Pons (tissue), 1 donor: ENCODE data around the gene APOD.

Experiments used
- DNase-seq: peaks from one replicate; pipeline ENCODE4 v3.0.0-alpha.2; 2016; ENCODE audit warnings: low spot score

Gene APOD

DNA sequence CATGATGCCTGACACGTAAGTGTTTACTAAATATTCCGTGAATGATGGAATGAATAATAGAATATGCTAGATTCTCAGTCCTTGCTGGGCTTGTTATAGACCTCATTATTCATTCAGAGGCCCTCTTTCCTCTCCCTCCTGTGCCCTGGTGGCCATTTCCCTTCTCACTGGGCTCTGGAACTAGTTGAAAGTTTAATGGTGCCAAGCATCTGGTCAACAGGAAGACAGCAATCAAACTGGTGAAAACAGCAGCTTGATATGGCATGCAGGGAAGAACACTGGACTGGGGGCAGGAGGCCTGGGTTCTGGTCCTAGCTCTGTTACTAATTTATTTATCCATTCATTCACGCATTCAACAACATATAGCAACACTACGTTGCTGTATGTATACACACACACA lies 3.7 kb upstream of the APOD start:
- no peak for DNase-seq

DNA sequence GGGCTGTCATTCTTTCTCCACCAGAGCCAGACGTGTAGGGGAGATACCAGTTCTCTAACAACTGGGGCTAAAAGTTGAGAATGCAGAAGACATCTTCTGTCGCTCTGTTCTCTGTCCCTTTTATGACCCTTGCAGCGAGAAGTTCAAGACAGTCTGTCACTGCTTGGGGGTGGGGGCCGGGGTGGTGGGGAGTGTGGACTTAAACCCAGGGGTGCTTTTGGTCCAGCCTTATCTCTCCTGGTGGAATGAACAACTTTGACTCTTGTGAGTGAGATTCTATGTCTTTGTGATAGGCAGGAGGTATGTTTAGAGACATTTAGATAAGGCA lies 767 bp upstream of the APOD start:
- no peak for DNase-seq

DNA sequence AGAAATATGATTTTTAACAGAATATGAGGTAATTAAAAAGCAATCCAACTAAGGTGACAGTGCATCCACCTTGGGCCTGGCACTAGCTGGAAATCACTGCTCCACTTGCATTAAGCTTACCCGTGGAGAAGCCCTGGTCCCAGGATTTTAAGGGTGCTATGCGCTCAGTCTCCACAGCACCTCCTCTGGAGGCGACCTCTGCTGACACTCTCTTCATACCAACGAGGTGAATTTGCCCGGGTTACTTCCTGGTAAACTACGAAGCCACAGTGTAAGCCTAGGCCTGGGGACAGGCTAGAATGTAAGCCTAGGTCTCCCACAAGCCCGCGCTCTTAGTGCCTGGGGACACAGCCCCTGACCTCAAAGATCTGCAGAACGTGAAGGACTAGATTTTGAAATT lies 793 bp downstream of the APOD start:
- peak; percentile 64 for DNase-seq

DNA sequence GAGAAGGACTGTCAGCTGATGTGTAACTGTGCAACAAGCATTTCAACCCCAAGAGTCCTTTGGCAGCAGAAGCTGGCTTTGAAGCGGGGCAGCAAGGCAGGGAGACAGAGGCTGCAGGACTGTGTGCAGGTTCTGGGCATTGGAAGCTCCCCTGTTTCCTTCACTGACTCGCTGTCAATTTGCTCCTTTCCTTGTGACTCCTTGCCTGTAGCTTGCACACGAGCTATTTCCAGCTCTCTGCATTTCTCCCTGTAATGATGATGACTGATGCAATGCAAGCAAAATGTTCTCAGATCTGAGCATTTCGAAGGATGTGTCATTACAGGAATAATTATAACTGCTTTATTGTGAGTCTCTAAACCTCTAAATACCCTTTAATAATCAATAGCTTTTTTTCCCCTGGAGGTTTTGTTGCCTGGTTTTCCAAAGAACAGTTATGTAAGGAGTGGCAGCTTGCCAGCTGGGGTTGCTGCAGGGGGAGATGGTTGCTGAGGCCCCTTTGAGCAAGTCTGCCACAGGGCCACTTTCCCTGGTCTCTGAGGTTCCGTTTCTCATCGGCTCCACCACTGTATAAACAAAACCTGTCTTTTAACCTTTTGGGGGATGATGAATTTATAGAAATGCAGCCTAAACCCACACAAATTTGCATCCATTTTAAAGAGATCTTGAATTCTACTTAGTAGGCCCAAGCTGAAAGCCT lies 2.8 kb downstream of the APOD start:
- DNase-seq, result peak; percentile 61

DNA sequence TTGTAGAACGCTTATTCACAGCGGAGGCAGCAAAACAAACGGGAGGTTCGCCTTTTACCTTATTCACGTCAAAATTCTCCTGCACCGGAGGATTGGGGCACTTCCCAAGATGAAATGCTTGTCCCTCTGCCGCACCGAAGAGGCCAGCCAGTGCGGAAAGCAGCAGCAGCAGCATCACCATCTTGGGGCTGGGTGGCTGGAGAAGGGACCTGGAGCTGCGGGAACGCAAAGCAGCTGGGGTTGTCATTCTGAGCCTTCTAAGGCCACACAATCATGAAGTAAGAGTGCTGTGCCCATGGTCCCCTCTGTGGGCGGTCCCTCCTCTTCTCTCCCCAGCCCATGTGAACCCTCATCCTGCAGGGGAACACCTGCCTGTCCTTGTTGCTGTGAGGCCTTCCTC lies 4.5 kb downstream of the APOD start:
- DNase-seq, result no peak

DNA sequence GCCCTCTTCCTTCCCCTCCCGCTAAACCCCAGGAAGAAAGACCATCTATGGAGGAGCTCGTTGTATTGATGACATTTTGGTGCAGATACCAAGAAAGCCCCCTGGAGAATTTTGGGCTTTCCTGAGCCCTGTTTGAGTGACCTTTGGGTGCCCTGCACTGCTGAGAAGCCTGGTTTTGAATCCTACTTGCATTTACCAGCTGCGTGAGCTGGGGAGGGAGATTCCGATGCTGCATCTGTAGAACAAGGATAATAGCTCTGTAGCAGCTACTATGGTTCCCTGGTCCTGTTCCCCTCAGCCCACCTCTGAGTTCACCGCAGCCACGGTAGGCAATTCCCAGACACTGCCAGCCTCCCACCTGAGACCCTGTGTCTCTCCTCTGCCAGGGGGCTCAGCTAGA lies 5.2 kb downstream of the APOD start:
- DNase-seq, result no peak

DNA sequence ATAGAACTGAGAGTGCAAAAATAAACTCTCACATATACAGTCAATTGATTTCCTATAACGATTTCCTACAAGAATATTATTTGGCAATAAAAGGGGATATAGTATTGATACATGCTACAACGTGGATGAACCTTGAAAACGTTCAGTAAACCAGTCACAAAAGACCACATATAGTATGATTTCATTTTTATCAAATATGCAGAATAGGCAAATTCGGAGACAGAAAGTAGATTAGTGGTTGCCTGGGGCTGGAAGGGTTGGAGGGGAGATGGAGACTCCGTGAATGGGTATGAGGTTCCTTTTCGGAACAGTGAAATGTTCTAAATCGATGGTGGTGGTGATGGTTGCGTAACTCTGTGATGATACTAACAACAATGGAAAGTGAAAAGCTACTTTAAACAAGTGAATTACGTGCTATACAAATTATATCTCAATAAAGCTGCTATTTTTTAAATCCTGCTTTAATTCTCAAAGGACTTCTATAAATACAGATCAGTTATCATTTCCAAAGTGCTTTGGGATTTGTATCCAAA lies 6.0 kb downstream of the APOD start:
- no peak for DNase-seq

DNA sequence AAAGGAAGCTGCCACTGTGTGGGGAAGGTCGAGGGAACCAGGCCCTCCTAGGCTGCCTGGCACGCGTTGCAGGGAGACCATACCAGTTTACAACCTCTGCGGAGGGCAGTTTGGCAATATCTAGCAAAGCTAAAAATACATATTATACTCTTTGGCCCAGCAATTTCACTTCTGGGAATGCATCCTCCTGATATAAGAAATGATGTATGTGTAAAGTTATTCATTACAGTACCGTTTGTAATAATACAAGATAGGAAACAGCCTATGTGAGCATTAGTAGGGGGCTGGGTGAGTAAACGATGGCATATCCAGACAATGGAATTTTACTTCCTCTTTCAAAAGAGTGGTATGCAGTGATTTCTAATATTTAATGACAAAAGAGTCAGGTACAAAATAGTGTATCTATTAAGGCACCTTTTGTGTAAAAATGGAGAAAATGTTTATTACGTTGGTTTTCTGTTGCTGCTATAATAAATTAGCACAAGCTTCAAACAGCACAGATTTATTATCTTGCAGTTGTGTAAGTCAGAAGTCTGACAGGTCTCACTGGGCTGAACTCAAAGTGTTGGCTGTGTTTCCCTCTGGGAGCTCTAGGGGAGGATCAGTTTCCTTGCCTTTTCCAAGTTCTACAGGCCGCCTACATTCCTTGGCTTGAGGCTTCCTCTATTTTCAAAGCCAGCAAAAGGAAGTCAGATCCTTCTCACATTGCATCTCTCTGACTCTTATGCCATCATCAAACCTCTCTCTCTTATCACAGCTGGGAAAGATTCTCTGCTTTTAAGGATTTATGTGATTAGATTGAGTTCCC lies 9.0 kb downstream of the APOD start:
- no peak for DNase-seq

DNA sequence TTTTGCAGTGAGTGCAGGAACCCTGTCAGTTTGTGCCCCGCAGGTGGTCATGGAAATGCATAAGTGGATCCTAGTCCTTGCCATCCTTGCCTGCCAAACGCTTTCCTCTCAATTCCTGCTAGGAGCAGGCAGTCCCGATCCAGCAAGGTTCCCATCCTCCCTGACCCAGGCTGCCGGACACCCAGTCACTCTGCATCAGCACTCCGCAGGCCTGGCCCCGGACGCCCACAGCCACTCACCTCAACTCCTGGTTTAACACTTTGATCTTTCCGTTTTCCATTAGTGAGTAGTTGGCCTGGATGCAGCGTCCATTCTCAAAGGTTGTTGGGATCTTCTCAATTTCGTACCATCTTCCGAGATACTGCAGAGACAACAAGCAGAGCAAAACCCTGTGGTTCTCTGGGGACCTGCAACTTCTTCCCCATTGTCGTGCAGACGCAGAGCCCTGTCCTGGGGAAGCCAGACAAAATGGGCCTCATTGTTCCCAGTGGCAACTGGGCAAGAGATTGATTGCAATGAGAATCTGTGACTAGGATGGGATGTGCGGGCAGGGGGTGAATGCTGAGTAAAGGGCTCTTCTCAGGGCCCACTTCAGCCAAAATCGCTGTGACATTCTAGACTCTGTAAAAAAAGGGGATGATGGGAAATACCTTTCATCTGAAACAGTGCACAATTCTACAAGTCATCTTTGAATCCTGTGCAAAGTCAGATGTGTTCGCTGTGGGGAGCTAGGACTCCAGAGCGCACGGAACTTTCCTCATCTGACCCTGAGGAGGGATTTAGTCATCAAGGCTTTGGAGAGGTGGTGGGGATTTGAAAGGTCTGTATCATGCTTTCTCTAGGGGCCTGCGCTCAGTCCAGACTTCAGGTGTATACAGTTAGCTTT lies 9.9 kb downstream of the APOD start:
- DNase-seq, result peak; percentile 52

DNA sequence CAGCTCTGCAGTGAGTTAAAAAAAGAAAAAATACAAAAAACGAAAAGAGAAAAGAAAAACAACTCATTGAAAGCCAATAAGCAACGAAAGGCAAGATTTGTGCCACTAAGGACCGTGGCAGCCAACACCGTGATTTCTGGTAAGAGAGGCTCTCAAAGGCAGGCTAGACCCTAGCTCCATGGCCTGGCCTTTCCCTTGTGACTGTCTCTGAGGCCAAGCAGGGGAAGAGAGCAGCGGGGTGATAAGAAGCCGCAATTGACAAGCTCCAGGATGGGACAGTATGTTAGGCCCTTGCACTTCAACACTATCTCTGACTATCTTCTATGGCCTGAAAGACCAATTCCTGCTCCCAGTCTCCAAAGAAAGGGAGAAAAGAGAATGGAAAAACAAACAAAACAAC lies 12.4 kb downstream of the APOD start:
- DNase-seq, result no peak

DNA sequence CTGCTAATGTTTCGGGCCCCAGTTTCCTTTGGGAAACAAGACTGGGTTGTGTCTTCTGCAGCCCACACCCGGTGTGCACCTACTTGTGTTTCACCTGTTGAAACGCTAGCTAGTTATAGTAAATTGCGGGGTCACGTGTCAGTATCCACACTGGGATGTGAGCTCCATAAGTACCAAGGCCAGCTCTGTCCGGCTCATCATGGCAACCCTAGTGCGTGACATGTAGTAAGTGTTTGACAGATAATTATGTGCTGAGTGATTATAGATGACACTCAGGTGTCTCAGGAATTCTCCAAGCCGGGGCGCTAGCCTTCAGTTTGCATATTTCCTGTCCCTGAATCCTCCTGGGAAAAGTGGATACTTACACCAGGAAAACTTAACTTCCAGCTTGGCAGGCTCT lies 12.8 kb downstream of the APOD start:
- DNase-seq, result no peak

DNA sequence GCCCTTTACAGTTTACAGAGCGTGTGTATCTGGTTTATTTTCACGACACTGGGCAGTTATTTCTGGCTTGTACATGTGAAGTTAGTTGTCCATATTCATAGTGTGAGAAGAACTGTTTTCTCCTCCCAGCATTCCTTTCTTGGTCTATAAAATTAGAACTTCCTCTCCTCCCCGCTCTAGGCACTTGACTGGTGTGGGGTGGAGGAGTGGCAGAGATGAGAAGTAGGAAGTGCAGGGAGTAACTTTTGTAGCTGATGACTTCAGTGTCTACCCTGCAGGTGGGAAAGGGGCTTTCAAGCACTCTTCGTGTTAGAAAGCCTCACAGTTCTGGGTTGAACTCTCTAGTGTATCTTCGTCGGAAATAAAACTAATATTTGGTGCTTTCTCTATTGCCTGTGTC lies 13.4 kb downstream of the APOD start:
- peak; percentile 28 for DNase-seq

DNA sequence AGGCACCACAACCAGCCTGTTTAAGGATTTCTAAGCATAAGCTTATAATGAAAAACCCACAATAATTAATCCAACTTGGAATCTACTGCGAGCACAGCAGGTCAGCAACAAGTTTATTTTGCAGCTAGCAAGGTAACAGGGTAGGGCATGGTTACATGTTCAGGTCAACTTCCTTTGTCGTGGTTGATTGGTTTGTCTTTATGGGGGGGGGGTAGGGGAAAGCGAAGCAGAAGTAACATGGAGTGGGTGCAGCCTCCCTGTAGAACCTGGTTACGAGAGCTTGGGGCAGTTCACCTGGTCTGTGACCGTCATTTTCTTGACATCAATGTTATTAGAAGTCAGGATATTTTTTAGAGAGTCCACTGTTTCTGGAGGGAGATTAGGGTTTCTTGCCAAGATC lies 15.1 kb downstream of the APOD start:
- no peak for DNase-seq

DNA sequence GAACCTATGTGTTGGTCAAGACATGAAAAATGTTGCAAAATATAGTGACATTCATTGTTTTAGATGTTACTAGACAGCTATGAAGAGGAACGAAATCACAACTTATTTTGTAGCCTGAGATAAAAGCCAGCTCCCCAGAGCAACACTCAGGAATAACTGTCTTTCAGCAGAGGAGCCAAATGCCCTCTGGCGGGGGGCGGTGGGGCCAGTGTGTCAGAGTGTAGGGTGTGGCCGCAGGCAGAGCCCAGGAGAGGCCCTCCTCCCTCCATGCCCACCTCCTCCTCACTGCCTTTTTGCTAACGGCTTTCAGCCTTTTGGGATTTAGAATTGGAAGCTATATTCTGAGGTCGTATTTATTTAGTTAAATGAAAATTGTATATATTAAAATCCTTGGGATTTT lies 16.9 kb downstream of the APOD start:
- no peak for DNase-seq

DNA sequence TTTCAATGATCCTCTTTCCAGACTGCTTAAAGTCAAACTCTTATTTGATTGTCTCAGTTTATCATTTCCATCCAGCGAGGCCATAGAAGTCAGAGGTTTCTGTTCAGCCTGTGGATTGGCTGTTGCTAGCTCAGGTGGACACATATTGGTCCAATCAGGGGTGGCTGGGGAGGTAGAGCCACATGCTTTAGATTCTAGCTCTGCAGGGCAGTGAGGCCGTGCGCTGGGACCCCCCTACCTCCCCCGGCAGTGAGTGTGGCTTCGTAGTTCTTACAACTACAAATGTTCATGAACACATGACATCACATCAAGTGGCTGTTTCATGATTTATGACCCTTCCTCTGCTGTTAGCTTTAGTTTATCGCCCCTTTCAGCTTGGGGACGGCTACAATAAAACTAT lies 18.0 kb downstream of the APOD start:
- no peak for DNase-seq

DNA sequence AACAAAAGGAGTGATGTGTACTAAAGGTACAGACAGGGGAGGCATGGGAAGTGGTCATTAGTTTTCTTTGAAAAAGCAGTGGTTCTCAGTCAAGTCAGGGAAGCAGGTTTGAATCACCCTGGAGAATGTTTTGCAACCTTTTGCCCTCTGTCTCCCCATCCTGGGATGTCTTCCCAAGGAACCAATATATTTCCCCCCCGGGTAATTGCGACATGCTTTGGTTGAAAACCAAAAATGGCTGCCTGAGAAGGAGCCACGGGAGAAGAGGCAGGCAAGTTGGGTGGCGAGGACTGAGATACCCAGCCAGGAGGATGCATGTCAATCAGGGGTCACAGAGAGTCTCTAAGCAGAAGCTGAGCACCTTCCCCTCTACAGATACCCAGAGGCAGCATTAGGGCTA lies 20.4 kb downstream of the APOD start:
- no peak for DNase-seq

DNA sequence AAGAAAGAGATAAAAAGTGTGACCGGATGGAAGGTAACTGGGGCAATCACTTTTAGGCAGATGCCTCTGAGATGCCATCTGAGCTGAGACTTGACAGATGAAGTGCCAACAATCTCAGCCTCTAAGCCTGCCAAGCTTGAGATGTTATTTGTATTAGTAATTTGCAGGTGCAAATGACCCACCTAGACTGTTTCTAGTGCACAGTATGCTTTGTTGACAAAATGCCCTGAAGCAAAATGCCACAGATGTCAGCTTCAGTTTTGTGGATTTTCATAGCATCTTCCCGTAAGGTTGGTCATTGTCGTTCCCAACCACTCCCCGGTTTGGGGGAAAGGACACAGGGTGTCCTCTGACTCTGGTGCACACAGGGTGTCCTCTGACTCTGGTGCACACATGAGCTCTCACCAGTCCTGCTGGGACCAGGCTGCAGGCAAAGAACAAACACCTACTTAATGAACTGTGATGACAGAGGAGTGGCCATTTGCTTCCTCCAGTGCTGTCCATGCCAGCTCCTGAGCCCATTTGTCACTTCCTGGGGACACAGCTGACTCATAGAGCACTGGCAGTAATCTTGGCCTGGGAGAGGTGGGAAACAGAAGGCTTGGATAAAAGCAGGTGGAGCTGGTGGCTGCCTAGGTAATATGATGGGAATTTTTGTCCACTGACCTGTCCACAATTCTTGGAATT lies 23.9 kb downstream of the APOD start:
- DNase-seq, result peak; percentile 28

DNA sequence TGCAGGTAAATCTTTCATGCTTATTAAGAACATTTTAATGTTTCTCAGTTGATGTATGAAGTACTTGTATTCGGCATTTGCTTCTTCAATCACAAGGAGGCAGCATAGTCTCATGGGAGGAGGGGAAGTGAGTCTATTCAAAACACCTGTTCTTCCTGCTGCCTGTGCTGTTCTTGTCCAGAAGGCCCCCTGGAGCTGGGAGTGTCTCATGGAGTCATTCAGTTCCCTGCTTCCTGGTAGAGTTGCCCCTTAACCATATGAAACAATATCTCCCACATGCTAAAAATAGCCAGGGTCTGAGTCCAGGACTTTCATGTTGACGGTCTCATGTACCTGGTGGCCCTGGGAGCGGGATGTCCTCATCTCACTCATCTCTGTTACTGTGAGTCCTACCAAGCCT lies 25.1 kb downstream of the APOD start:
- peak; percentile 45 for DNase-seq

DNA sequence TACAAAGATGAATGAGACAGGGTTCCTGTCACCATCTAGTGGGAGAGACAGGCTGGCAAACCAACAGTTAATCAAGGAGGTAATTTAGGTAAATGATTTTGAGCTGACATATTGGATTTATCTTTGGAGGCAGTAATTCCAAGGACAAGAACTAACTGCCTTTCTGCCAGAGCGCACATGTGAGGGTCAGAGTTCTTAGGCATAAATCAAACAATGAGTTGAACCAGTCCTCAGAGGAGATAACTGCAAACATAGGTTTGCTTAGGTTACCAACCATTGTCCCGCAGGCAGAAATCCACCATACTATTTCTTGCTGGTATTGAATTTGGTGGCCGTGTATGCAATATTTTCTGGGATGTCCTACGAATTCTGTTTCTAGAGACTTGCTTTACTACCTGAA lies 26.4 kb downstream of the APOD start:
- no peak for DNase-seq

DNA sequence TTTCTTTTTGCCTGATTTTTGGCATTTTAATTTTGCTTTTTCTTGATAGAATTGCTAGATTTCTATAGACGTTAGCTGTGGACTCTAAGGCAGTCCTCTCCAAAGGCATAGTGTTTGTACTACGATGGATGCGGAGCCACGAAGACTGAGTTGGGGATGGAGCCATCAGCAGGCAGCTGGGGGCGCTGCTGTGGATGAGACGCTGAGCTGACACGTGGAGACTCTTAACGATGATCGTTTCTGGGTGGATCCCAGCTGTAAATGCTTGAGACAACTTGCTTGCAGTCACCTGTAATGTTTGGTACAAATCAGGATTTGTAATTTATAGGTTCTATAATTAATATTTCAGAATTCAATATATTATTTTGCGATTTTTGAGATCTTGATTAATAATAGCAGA lies 27.4 kb downstream of the APOD start:
- DNase-seq, result peak; percentile 53

DNA sequence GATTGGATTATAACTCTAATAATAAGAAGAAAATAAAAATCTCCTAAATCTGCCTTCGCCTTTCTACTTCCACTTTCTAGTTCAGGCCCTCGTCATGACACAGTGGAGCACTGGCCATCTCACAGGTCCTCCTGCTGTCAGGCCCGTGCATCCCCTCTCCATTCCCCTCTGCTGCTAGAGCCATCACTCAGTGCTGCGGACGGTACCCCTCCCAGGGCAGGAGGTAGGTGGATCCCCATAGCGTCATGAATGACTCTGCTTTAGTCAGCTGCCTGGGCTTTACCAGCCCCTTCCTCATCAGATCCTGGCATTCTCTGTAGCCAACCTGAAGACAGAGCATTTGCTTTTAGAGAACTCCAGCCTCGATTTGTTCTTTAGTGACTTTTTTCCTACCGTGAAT lies 28.6 kb downstream of the APOD start:
- no peak for DNase-seq

DNA sequence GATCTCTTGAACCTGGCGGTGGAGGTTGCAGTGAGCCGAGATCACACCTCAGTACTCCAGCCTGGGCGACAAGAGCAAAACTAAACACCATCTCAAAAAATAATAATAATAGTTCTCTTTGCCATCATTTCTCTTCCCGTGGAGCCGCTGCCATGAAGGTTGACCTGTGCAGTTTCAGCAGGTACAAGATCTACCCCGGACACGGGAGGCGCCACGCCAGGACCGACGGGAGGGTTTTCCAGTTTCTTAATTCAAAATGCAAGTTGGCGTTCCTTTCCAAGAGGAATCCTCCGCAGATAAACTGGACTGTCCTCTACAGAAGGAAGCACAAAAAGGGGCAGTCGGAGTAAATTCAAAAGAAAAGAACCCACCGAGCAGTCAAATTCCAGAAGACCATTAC lies 29.3 kb downstream of the APOD start:
- no peak for DNase-seq
